Retina (tissue), 1 donor: ENCODE measurements around the gene SLC49A4.

Source experiments
- DNase-seq: peaks from one replicate; pipeline ENCODE4 v3.0.0-alpha.2; 2016

SLC49A4 gene

GRCh38 chr3:122859021-122859805, 64.3 kb downstream of the SLC49A4 start:
- no peak for DNase-seq

DNA sequence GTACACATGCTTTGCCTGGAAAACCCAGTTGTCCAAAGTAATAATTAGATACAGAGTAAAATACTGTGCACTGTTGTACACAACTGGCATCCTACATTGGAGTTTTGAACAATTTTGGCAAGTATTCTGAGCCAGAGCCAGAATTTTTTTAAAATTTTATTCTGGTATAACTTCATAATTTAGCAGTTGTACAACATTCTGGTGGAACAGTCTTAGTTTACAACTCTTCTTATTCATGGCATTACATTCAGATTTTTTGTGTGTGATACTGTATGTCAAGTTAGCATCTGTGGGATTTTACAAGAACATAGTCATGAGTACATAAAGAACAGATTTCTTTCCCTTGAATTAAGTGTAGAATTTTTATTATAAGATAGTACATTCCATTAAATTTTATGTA, 67.5 kb downstream of the SLC49A4 start:
- DNase-seq = no peak

DNA sequence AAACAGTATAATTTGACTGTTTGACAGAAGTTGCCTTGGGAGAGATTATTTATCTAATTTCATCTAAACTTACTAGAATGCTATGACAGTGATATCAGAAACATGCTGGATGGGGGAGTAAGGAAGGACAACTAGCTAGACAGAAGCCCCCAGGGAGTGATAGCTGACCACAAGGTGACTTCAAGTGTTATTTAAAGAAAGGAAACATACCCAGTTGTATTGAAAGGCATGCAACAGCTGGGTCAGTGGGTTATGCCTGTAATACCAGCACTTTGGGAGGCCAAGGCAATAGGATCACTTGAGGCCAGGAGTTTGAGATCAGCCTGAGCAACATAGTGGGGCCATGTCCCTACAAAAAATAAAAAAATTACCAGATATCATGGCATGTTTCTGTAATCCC, 69.6 kb downstream of the SLC49A4 start:
- DNase-seq = no peak

- no peak for DNase-seq
These were observed 73.5 kb downstream of the SLC49A4 start for GRCh38 chr3:122868322-122868721.

GRCh38 chr3:122873741-122874515, 79.1 kb downstream of the SLC49A4 start:
- DNase-seq = peak; percentile 44

DNA sequence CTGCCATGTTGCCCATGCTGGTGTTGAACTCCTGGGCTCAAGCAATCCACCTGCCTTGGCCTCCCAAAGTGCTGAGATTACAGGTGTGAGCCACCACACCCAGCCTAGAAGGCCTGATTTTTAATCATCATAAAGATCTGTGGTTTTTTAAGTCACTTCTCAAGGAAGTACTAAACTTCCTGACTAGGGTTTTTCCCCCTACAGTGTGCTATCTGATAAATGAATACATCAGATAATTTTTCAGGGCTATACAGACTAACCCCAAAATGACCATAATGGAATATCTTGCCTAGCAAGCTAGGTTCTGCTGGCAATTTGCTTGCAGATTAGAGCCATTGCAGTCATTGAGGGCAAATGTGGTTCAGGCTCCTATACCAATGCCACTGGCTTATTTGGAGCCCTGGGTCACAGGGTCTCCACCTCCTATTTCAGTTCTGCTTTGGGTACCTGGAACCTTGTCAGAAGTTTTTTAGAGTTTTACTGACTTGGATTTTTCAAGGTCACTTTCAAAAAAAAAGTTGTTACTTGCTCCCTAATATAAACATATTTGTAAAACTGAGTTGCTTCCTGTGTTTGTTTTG, 80.8 kb downstream of the SLC49A4 start:
- DNase-seq = no peak

GRCh38 chr3:122880173-122880572, 85.3 kb downstream of the SLC49A4 start:
- no peak for DNase-seq

DNA sequence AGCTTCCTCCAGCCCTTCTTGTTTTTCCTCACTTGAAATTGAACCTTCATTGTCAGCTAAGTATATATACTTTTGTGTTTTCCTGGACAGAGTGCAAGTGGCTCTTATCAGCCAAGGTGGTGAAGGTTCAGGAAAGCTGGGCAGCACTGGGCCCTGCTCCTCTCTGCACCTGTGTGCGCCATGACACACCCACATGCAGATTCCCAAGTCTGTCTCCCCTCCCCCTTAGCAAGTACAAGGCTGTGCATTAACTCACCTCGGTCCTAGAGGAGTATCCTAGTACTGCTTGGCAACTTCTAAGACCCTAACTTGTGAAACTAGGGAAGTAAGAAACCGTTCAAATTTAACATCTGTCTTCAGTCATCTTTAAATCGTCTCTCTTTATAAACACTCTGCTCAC, 85.8 kb downstream of the SLC49A4 start:
- DNase-seq = no peak

DNA sequence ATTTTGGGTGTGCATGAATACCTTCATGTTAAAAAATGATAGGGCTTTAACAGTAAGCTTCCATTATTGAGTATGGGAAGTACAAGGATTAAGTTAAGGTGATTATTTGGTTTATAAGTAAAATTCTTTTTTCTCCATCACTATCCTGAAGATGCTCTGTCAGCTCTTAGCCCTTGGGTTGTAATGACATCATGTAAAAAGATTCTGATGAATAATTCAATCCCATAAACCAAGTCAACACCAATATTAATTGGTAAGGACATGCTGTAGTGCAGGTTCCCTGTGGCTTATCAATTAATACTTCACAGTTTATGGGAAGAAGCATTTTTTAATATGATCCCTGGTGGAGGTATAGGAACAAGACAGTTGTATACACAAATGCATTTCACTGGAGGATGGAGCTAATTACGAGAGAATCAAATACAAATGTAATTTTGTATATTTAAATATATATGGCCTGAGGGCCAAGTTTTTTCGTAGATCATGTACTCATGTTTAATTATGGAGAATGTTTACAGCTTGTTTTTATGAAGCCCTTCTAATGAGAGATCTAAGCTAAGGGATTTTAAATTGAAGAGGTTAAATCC, 87.6 kb downstream of the SLC49A4 start:
- no peak for DNase-seq

GRCh38 chr3:122886251-122886650, 91.4 kb downstream of the SLC49A4 start:
- DNase-seq = no peak

GRCh38 chr3:122886946-122887345, 92.1 kb downstream of the SLC49A4 start:
- DNase-seq = no peak

DNA sequence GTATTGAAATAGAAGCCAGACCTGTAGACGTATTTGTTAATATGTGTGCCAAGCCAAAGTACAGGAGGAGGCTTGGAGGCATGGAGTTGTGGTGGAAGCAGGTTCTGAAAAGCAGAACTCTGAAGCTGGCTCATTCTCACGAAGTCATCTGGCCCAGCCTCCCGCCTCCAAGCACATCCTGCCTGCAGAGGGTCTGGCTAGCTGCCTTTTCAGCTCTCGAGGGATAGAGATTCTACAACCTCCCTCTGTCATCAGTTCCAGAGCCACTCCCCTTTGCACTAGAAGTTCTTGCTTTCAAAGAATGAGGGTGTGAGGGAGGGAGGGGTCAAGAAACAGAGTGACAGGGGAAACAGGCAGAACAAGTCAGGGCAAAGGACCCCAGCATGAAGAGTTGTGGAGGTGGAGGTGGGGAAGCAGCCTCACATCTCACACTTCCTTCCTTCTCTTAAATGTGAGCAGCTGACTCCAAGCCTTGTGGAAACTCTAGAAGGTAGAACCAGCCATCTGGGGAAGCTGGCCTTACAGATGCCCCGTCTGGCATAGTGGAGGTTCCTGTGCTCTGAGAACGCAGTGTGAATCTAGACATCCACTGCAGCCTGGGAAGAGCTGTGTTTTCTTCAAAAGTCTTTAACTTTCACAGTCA, 95.3 kb downstream of the SLC49A4 start:
- DNase-seq = no peak

DNA sequence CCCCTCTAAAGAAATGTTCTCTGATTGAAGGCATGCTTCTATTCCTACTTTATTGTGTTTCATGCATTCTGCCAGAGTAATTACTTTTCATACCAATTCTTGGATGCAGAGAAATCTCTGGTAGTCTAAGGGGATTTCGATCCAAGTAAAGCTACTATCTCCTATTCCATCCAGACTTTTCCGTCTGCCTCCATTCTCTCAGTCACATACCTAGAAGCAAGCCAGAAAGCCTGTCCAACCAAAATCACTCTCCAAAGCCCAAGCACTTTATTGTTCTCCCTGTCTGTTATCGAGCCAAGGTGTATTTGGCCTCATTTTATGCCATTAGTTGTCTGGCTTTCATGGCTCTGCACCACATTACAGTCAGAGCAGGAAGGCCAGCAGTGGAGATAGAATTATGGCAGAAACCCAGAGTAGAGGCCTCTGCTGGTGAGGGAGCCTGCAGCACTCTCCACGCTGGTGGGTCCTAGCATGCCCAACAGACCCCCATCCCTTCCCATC, 95.9 kb downstream of the SLC49A4 start:
- DNase-seq = no peak

DNA sequence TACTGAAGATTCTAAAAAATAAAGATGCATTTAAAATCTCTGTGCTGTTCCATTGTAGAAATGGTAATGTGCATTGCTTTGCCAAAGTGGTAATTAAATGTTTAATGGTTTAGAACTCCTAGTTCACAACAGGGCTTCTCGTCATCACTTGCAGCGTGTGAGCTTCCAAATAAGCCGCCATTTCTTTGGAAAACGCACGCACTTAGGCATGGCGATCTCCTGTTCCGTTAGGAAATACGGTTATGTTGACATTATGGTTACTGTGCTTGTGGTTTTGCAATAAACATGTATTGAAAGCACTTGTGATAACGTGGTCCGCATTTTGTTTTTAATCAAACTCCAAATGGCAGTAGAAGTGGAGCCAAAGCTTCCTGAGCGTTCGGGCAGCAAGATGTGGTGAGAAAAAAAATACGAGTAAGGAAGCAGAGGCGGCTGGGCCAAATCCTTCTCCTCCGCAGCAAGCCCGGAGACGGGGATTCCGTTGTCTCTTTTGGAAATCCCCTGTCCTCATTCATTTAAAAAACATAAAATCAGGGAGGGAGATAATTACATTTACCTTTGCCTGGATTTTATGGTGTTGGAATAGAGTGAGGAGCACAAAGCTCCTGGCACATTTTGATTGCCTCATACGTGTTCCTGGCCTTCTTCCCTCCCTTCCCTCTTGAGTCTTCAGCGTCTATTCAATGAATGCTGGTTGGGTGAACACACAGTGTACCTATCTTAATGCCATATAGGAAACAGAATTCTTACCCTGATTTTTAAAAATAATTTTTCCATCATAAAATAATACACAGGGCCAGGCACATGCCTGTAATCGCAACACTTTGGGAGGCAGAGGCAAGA, 97.5 kb downstream of the SLC49A4 start:
- no peak for DNase-seq

GRCh38 chr3:122893282-122893681, 98.4 kb downstream of the SLC49A4 start:
- no peak for DNase-seq

DNA sequence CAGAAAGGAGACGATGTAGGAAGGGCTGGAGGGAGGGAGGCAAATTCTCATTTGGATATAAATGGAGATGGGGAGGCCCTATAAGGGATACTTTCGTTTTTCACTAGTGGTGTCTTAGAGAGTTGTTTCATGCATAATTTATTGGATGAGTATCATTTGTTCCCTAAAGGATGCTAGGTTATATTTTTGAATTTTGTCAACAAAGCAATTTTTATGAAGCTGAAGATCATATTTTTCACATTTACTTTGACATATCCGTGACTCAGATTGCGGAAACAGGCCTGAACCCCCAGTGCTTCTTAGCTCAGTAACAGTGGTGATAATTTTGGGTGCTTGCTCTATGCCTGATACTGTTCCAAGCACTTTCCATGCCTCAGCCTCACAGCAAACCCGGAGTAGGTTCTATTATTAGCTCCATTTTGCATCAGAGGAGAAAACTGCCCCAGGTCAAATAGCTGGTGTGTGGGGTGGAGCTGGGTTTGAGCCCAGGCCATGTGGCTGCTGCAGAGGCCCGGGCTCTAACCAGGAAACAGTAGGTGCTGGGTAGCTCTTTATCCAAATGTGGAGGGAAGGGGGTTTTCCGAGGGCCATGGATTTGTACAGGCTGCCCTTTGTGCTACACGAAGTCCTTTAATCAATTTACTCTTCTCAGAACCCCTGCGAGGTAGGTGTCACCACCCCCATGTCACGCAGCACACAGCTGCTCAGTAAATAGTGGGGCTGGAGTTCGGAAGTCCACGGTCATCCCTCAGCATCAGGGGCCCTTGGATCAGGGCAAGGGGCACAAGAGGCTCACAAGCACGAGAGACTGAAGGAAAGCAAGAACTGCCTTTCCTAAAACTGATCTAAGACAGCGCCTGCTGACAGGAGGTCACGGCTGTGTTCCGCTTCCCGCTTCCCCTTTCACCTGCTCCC, 99.1 kb downstream of the SLC49A4 start:
- DNase-seq = no peak

DNA sequence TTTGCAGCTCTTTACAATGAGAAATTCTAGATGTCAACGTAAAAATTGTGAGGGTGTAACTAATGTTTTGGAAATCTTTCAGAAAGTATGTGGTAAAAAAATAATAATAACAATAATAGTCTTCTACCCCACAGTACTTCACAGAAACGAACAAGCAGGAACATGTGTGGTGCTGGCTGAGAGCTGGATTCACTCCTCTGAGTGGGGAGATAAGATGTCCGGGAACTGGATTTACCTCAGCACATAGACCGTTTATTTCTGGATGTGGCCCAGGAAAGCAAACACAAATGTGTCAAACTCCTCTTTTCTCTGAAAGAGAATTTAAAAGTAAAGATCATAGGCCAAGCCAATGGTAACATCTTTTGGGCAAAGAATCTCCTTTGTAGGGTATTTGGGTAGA, 103.4 kb downstream of the SLC49A4 start:
- DNase-seq = no peak

DNA sequence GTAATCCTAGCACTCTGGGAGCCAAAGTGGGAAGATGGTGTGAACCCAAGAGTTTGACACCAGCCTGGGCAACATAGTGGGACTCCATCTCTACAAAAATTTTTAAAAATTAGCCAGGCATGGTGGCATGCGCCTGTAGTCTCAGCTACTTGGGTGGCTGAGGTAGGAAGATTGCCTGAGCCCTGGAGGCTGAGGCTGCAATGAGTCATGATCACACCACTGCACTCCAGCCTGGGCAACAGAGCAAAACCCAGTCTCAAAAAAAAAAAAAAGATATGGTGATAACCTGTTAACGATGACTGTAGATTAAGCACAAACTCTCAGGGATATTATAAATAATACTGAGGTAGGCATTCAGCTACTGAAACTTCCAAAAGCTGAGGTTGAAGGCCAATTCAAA, 107.5 kb downstream of the SLC49A4 start:
- no peak for DNase-seq

- no peak for DNase-seq
These were observed 108.3 kb downstream of the SLC49A4 start for GRCh38 chr3:122903171-122903570.

DNA sequence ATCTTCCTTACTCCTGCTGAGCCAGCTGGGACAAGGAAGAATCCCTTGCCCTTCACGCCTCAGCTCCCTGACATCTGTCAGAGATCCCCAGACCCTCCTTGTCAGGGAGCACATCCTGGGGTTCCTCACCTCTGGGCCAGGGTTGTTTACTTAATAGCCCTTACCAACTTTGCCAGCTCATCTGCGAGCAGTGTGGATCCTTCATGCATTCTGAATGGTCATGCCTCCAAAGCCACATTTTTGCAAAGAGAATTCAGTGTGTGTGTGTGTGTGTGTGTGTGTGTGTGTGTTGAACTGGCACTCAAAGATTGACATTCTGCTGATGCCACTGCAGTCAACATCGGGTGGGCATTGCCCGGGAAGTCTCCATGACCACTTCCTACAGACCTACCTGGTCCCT, 112.6 kb downstream of the SLC49A4 start:
- DNase-seq = no peak

DNA sequence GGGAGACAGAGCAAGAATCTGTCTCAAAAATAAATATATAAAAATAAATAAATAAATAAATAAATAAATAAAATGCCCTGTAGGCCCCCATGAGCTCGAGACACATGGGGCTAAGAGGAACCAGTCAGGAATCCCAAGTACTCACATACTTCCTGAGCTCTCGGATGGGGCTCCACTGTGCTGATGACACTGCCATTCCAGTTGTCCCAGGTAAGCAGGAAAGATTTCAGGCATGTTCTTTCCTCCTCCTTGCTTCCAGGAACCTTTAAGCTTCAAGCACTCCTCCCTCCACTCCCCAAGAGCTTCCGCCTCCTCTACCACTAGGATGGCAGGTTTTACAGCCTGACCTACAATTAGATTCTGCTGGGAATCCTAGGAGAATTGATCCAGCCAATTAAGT, 113.4 kb downstream of the SLC49A4 start:
- no peak for DNase-seq
